Smooth muscle cell (in vitro differentiated cells): ENCODE results near the gene ABLIM2. TPM values are rescaled to one million over a fixed set of nuclear protein-coding genes. Genes with fewer than 3 reads are reported as not detected.

Source experiments
- DNase-seq: peaks from one replicate; lab custom pipeline; 2025; ENCODE audit not compliant: unreplicated experiment; lab: John Stamatoyannopoulos, UW
- H2AFZ ChIP-seq: fragments of 200-600 bp; sonication (generic); 2 replicates; pipeline ENCODE4 v1.6.0; 2016; ENCODE audit warnings: antibody characterized with exemption, low read depth, mild to moderate bottlenecking
- H3F3A ChIP-seq: fragments of 200-600 bp; sonication (generic); 2 replicates; pipeline ENCODE4 v1.6.0; 2017; ENCODE audit warnings: antibody characterized with exemption, low read depth
- H3K27ac ChIP-seq: fragments of 200-600 bp; sonication (generic); 2 replicates; pipeline ENCODE4 v1.5.1; 2016; ENCODE audit warnings: low read depth, mild to moderate bottlenecking
- H3K27me3 ChIP-seq: fragments of 200-600 bp; sonication (generic); 2 replicates; pipeline ENCODE4 v1.6.1; 2016; ENCODE audit warnings: low read depth, mild to moderate bottlenecking
- H3K36me3 ChIP-seq: fragments of 200-600 bp; sonication (generic); 2 replicates; pipeline ENCODE4 v1.5.1; 2016; ENCODE audit warnings: low read depth
- H3K4me1 ChIP-seq: fragments of 200-600 bp; sonication (generic); 2 replicates; pipeline ENCODE4 v1.5.1; 2016; ENCODE audit warnings: low read depth
- H3K4me2 ChIP-seq: fragments of 200-600 bp; sonication (generic); 2 replicates; pipeline ENCODE4 v1.6.0; 2016; ENCODE audit warnings: mild to moderate bottlenecking
- H3K4me3 ChIP-seq: fragments of 200-600 bp; sonication (generic); 2 replicates; pipeline ENCODE4 v1.5.1; 2016; ENCODE audit warnings: mild to moderate bottlenecking
- H3K79me2 ChIP-seq: fragments of 200-600 bp; sonication (generic); 2 replicates; pipeline ENCODE4 v1.6.0; 2016; ENCODE audit warnings: low read depth, mild to moderate bottlenecking
- H3K9ac ChIP-seq: fragments of 200-600 bp; sonication (generic); 2 replicates; pipeline ENCODE4 v1.6.0; 2016; ENCODE audit warnings: low read depth
- H3K9me3 ChIP-seq: fragments of 200-600 bp; sonication (generic); replicated peaks from 2 replicates; pipeline ENCODE4 v1.5.1; 2016; ENCODE audit warnings: low read depth
- H4K20me1 ChIP-seq: fragments of 200-600 bp; sonication (generic); 2 replicates; pipeline ENCODE4 v1.6.0; 2016; ENCODE audit warnings: low read depth
- CTCF ChIP-seq: fragments of 200-600 bp; sonication (generic); IDR thresholded peaks from 2 replicates; pipeline ENCODE4 v1.5.1; 2017; ENCODE audit warnings: borderline replicate concordance, mild to moderate bottlenecking, antibody characterized with exemption; ENCODE audit not compliant: insufficient read depth, poor library complexity, severe bottlenecking
- WGBS: methylation state at CpG from one replicate; pipeline ENCODE4 v1.1.7; 2016; ENCODE audit warnings: low lambda C conversion rate; 5-methylcytosine and 5-hydroxymethylcytosine counted together
- polyA plus RNA-seq: library from polyadenylated mRNA; unstranded; fragments of >200 nt; fragmentation: Nextera tagmentation; extraction: Ambion mirVana; gene quantifications from 2 replicates; pipeline ENCODE4 v1.2.1, GENCODE V29; 2016
- total RNA-seq: library from RNA; depleted of rRNA; stranded (reverse); fragments of >200 nt; gene quantifications from 2 replicates; pipeline ENCODE4 v1.2.3, GENCODE V29; 2014

ABLIM2 gene
- total and polyA plus RNA-seq, 2 experiments from 2014 or later = 0.08 TPM; not detected in 1

GRCh38 chr4:8045909-8046308 is 112.7 kb downstream of the ABLIM2 start:
- no peaks in the 10 kb centered on the region for H3K79me2 ChIP-seq
- H3K4me3 ChIP-seq = no peak overlapping the region
- no peaks in the 10 kb centered on the region for H3K36me3 ChIP-seq
- no peak overlapping the region for H3K27ac ChIP-seq
- peaks cover 4% of the 10 kb centered on the region for H3K4me1 ChIP-seq
- TF ChIP-seq CTCF = no peak
- H3F3A ChIP-seq = no peaks in the 10 kb centered on the region
- no peaks in the 10 kb centered on the region for H3K9me3 ChIP-seq
- H3K4me2 ChIP-seq = no peak overlapping the region
- H3K9ac ChIP-seq = no peak overlapping the region
- H2AFZ ChIP-seq = no peak overlapping the region
- no peaks in the 10 kb centered on the region for H3K27me3 ChIP-seq
- no peaks in the 10 kb centered on the region for H4K20me1 ChIP-seq
- 93% methylated on average over 7 of the region's 7 CpGs for WGBS
- no peak for DNase-seq

GRCh38 chr4:8044699-8045098 is 113.9 kb downstream of the ABLIM2 start:
- H3K4me3 ChIP-seq = no peak overlapping the region
- TF ChIP-seq CTCF = no peak
- H3F3A ChIP-seq = no peaks in the 10 kb centered on the region
- no peaks in the 10 kb centered on the region for H3K4me1 ChIP-seq
- no peak overlapping the region for H3K9ac ChIP-seq
- no peak for DNase-seq
- H3K36me3 ChIP-seq = no peaks in the 10 kb centered on the region
- H2AFZ ChIP-seq = no peak overlapping the region
- no peaks in the 10 kb centered on the region for H3K9me3 ChIP-seq
- no peak overlapping the region for H3K4me2 ChIP-seq
- H3K79me2 ChIP-seq = no peaks in the 10 kb centered on the region
- H4K20me1 ChIP-seq = no peaks in the 10 kb centered on the region
- H3K27ac ChIP-seq = no peak overlapping the region
- WGBS = 82% methylated on average over 15 of the region's 15 CpGs
- no peaks in the 10 kb centered on the region for H3K27me3 ChIP-seq

GRCh38 chr4:8044244-8044643 is 114.4 kb downstream of the ABLIM2 start:
- Histone ChIP-seq H3K79me2 (no peaks in the 10 kb centered on the region), H4K20me1 (no peaks in the 10 kb centered on the region), H3K27me3 (no peaks in the 10 kb centered on the region), H3K9ac (no peak overlapping the region), H3K9me3 (no peaks in the 10 kb centered on the region), H3K4me3 (no peak overlapping the region), H2AFZ (no peak overlapping the region), H3K4me2 (no peak overlapping the region), H3K27ac (no peak overlapping the region), H3F3A (no peaks in the 10 kb centered on the region), H3K36me3 (no peaks in the 10 kb centered on the region), H3K4me1 (no peaks in the 10 kb centered on the region)
- TF ChIP-seq CTCF = no peak
- WGBS = 92% methylated on average over 7 of the region's 7 CpGs
- no peak for DNase-seq

GRCh38 chr4:8043596-8043995 is 115.0 kb downstream of the ABLIM2 start:
- H3K4me2 ChIP-seq = no peak overlapping the region
- H3F3A ChIP-seq = no peaks in the 10 kb centered on the region
- no peaks in the 10 kb centered on the region for H3K4me1 ChIP-seq
- H3K9ac ChIP-seq = no peak overlapping the region
- no peak overlapping the region for H2AFZ ChIP-seq
- H3K9me3 ChIP-seq = no peaks in the 10 kb centered on the region
- no peaks in the 10 kb centered on the region for H3K36me3 ChIP-seq
- no peaks in the 10 kb centered on the region for H3K79me2 ChIP-seq
- DNase-seq = no peak
- no peaks in the 10 kb centered on the region for H3K27me3 ChIP-seq
- H3K27ac ChIP-seq = no peak overlapping the region
- no peak for TF ChIP-seq CTCF
- H4K20me1 ChIP-seq = no peaks in the 10 kb centered on the region
- H3K4me3 ChIP-seq = no peak overlapping the region
- WGBS = 94% methylated on average over 16 of the region's 16 CpGs
